ENCODE measurements around the gene SCAPER. TPM values are rescaled to one million over a fixed set of nuclear protein-coding genes. Genes with fewer than 3 reads are reported as not detected.
A peak's percentile ranks its signal among the peaks of the same experiment; 100 is the strongest.

The SCAPER gene
- total RNA-seq, 3 donors from 2014 or later: 15.8 to 33.1 (median 33.0) TPM

- DNase-seq (no peak), ATAC-seq (no peak)
- Histone ChIP-seq H3K9me3 (no peaks in the 10 kb centered on the region), H3K36me3 (ENCODE audit: low read depth) (no peaks in the 10 kb centered on the region), H3K4me3 (no peak overlapping the region), H3K4me1 (ENCODE audit: low read depth) (peaks cover 3% of the 10 kb centered on the region)
- TF ChIP-seq CTCF (IDR thresholded peaks at IDR 0.05): no peak
- intact Hi-C loops (cut with DNase I, micrococcal nuclease): no loop called here
Observed at GRCh38 chr15:76360416-76360815, 544.7 kb downstream of the SCAPER start.

DNA sequence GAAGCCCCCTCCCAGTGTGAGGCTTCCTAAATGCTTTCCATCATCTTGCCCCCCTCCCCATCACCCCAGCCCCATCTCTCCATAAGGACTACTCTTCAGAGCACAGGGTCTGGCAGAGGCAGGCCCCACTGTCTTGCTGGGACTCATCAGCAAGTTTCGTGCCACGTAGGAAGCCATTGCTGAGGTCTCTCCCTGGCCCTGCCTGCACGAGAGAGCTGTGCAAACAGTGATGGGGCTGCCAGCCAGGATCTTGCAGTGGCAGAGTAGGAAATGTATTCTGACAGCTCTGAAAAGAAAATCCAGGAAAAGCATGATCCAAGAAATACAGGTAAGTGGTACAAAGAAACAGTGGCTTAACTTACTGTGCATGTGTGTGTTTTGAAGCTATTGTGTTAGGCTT lies 546.0 kb downstream of the SCAPER start:
- intact Hi-C loops (cut with DNase I, micrococcal nuclease): no loop called here
- Histone ChIP-seq H3K4me1 (ENCODE audit: low read depth) (peaks cover 7% of the 10 kb centered on the region), H3K36me3 (ENCODE audit: low read depth) (no peaks in the 10 kb centered on the region), H3K9me3 (no peaks in the 10 kb centered on the region), H3K4me3 (no peak overlapping the region)
- ATAC-seq: peak; percentile 42
- DNase-seq: peak in 1 of 3 donors; percentile 41
- no peak for TF ChIP-seq CTCF (IDR thresholded peaks at IDR 0.05)

- intact Hi-C loops (cut with DNase I, micrococcal nuclease): no loop called here
- DNase-seq (peak in 1 of 3 donors; percentile 21), ATAC-seq (peak; percentile 69)
- Histone ChIP-seq H3K4me1 (ENCODE audit: low read depth) (peaks cover 7% of the 10 kb centered on the region), H3K4me3 (no peak overlapping the region), H3K36me3 (ENCODE audit: low read depth) (no peaks in the 10 kb centered on the region), H3K9me3 (no peaks in the 10 kb centered on the region)
- no peak for TF ChIP-seq CTCF (IDR thresholded peaks at IDR 0.05)
Observed at GRCh38 chr15:76358453-76358852, 546.7 kb downstream of the SCAPER start.

GRCh38 chr15:76354823-76355440 lies 550.2 kb downstream of the SCAPER start:
- intact Hi-C loops (cut with DNase I, micrococcal nuclease): no loop called here
- Histone ChIP-seq H3K4me1 (ENCODE audit: low read depth) (peaks cover 7% of the 10 kb centered on the region), H3K36me3 (ENCODE audit: low read depth) (no peaks in the 10 kb centered on the region), H3K4me3 (no peak overlapping the region), H3K9me3 (no peaks in the 10 kb centered on the region)
- TF ChIP-seq CTCF (IDR thresholded peaks at IDR 0.05): no peak
- ATAC-seq (peak; percentile 59), DNase-seq (no peak)

- intact Hi-C loops (cut with DNase I, micrococcal nuclease): no loop called here
- Histone ChIP-seq H3K4me3 (no peak overlapping the region), H3K36me3 (ENCODE audit: low read depth) (no peaks in the 10 kb centered on the region), H3K9me3 (no peaks in the 10 kb centered on the region), H3K4me1 (ENCODE audit: low read depth) (peaks cover 7% of the 10 kb centered on the region)
- ATAC-seq (no peak), DNase-seq (peak in 1 of 3 donors; percentile 17)
- TF ChIP-seq CTCF (IDR thresholded peaks at IDR 0.05): no peak
Observed at GRCh38 chr15:76353903-76354302, 551.2 kb downstream of the SCAPER start.
